Mammary epithelial cell (primary cell): Measurements from ENCODE around the gene LYG1.

Experiments used
- EZH2 ChIP-seq: IDR thresholded peaks from 2 replicates; pipeline ENCODE4 v1.6.1; 2012; ENCODE audit warnings: low read length, inconsistent platforms, borderline replicate concordance
- TF ChIP-seq, protein P1 (sequence below), 2 donors: IDR thresholded peaks in 1 of 2; conservative IDR thresholded peaks in 1 of 2; 2 replicates each; pipeline ENCODE4 v1.5.1; 2011 to 2012; ENCODE audit warnings: inconsistent platforms in 2 of 2, low read length in 2 of 2, mild to moderate bottlenecking in 2 of 2, control low read depth in 1 of 2, low read depth in 1 of 2; ENCODE audit not compliant: insufficient read depth in 1 of 2; ENCODE audit errors: extremely low read depth in 1 of 2

- TF ChIP-seq EZH2: no peak
- TF ChIP-seq, protein P1, sequence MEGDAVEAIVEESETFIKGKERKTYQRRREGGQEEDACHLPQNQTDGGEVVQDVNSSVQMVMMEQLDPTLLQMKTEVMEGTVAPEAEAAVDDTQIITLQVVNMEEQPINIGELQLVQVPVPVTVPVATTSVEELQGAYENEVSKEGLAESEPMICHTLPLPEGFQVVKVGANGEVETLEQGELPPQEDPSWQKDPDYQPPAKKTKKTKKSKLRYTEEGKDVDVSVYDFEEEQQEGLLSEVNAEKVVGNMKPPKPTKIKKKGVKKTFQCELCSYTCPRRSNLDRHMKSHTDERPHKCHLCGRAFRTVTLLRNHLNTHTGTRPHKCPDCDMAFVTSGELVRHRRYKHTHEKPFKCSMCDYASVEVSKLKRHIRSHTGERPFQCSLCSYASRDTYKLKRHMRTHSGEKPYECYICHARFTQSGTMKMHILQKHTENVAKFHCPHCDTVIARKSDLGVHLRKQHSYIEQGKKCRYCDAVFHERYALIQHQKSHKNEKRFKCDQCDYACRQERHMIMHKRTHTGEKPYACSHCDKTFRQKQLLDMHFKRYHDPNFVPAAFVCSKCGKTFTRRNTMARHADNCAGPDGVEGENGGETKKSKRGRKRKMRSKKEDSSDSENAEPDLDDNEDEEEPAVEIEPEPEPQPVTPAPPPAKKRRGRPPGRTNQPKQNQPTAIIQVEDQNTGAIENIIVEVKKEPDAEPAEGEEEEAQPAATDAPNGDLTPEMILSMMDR (conservative IDR thresholded peaks at IDR 0.05 in 1 of 2, IDR thresholded peaks at IDR 0.05 in 1 of 2; ENCODE audit: extremely low read depth in 1 of 2, insufficient read depth in 1 of 2, low read depth in 1 of 2, low read length in 2 of 2): no peak
Observed at GRCh38 chr2:99278793-99279291, 22.2 kb downstream of the LYG1 start.
